Liver (tissue), 3 donors: ENCODE results near the gene KANK3.
A peak's percentile ranks its signal among the peaks of the same experiment; 100 is the strongest.

Experiments
- ATF3 ChIP-seq: IDR thresholded peaks from 2 replicates; pipeline ENCODE4 v1.6.1; 2016; ENCODE audit warnings: antibody characterized with exemption
- EGR1 ChIP-seq, 2 donors: IDR thresholded peaks; 2 replicates each; pipeline ENCODE4 v1.6.1; 2016 to 2018; ENCODE audit warnings: antibody characterized with exemption in 2 of 2, low read depth in 2 of 2
- FOXA1 ChIP-seq: IDR thresholded peaks from 2 replicates; pipeline ENCODE4 v1.6.1; 2016; ENCODE audit warnings: antibody characterized with exemption
- FOXA2 ChIP-seq: IDR thresholded peaks from 2 replicates; pipeline ENCODE4 v1.6.1; 2016; ENCODE audit warnings: antibody characterized with exemption
- JUND ChIP-seq, 2 donors: IDR thresholded peaks; 2 replicates each; pipeline ENCODE4 v1.6.1; 2016; ENCODE audit warnings: antibody characterized with exemption in 2 of 2
- NR2F2 ChIP-seq: IDR thresholded peaks from 2 replicates; pipeline ENCODE4 v1.6.1; 2016; ENCODE audit warnings: antibody characterized with exemption
- RAD21 ChIP-seq, 2 donors: IDR thresholded peaks; 2 replicates each; pipeline ENCODE4 v1.6.1; 2016; ENCODE audit warnings: antibody characterized with exemption in 2 of 2, mild to moderate bottlenecking in 2 of 2
- SP1 ChIP-seq: IDR thresholded peaks from 2 replicates; pipeline ENCODE4 v1.6.1; 2018; ENCODE audit warnings: antibody characterized with exemption, mild to moderate bottlenecking
- TAF1 ChIP-seq: conservative IDR thresholded peaks from 2 replicates; pipeline ENCODE4 v1.6.1; 2016; ENCODE audit warnings: antibody characterized with exemption, mild to moderate bottlenecking
- TF ChIP-seq, protein P1 (sequence below): fragments of 150-350 bp; IDR thresholded peaks from 2 replicates; pipeline ENCODE4 v1.5.1; 2017; ENCODE audit warnings: improper control_type of control experiment, low read depth, low read length; ENCODE audit not compliant: missing input control
- TF ChIP-seq, protein P2 (sequence below): IDR thresholded peaks from 2 replicates; pipeline ENCODE4 v1.6.1; 2016; ENCODE audit warnings: antibody characterized with exemption
- TF ChIP-seq, protein P3 (sequence below): IDR thresholded peaks from 2 replicates; pipeline ENCODE4 v1.6.1; 2016; ENCODE audit warnings: antibody characterized with exemption
- TF ChIP-seq, protein P4 (sequence below): IDR thresholded peaks from 2 replicates; pipeline ENCODE4 v1.6.1; 2016; ENCODE audit warnings: antibody characterized with exemption, mild to moderate bottlenecking
- donor health status: healthy.
- donor health status: healthy.

GRCh38 chr19:8367327-8368001, 24.4 kb upstream of the KANK3 start:
- TF ChIP-seq FOXA2, result no peak
- TF ChIP-seq NR2F2, result peak; percentile 60
- TF ChIP-seq SP1, result peak; percentile 91
- TF ChIP-seq, protein P1, sequence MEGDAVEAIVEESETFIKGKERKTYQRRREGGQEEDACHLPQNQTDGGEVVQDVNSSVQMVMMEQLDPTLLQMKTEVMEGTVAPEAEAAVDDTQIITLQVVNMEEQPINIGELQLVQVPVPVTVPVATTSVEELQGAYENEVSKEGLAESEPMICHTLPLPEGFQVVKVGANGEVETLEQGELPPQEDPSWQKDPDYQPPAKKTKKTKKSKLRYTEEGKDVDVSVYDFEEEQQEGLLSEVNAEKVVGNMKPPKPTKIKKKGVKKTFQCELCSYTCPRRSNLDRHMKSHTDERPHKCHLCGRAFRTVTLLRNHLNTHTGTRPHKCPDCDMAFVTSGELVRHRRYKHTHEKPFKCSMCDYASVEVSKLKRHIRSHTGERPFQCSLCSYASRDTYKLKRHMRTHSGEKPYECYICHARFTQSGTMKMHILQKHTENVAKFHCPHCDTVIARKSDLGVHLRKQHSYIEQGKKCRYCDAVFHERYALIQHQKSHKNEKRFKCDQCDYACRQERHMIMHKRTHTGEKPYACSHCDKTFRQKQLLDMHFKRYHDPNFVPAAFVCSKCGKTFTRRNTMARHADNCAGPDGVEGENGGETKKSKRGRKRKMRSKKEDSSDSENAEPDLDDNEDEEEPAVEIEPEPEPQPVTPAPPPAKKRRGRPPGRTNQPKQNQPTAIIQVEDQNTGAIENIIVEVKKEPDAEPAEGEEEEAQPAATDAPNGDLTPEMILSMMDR, result no peak
- no peak for TF ChIP-seq RAD21 (IDR thresholded peaks at IDR 0.05)
- TF ChIP-seq TAF1, result no peak
- TF ChIP-seq, protein P2, sequence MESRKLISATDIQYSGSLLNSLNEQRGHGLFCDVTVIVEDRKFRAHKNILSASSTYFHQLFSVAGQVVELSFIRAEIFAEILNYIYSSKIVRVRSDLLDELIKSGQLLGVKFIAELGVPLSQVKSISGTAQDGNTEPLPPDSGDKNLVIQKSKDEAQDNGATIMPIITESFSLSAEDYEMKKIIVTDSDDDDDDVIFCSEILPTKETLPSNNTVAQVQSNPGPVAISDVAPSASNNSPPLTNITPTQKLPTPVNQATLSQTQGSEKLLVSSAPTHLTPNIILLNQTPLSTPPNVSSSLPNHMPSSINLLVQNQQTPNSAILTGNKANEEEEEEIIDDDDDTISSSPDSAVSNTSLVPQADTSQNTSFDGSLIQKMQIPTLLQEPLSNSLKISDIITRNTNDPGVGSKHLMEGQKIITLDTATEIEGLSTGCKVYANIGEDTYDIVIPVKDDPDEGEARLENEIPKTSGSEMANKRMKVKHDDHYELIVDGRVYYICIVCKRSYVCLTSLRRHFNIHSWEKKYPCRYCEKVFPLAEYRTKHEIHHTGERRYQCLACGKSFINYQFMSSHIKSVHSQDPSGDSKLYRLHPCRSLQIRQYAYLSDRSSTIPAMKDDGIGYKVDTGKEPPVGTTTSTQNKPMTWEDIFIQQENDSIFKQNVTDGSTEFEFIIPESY, result no peak
- no peak for TF ChIP-seq FOXA1
- TF ChIP-seq, protein P3, sequence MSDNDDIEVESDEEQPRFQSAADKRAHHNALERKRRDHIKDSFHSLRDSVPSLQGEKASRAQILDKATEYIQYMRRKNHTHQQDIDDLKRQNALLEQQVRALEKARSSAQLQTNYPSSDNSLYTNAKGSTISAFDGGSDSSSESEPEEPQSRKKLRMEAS, result peak; percentile 34
- peak in 1 of 2 donors; percentile 51 for TF ChIP-seq EGR1 (IDR thresholded peaks at IDR 0.05; ENCODE audit: low read depth in 2 of 2)
- TF ChIP-seq ATF3, result no peak
- TF ChIP-seq, protein P4, sequence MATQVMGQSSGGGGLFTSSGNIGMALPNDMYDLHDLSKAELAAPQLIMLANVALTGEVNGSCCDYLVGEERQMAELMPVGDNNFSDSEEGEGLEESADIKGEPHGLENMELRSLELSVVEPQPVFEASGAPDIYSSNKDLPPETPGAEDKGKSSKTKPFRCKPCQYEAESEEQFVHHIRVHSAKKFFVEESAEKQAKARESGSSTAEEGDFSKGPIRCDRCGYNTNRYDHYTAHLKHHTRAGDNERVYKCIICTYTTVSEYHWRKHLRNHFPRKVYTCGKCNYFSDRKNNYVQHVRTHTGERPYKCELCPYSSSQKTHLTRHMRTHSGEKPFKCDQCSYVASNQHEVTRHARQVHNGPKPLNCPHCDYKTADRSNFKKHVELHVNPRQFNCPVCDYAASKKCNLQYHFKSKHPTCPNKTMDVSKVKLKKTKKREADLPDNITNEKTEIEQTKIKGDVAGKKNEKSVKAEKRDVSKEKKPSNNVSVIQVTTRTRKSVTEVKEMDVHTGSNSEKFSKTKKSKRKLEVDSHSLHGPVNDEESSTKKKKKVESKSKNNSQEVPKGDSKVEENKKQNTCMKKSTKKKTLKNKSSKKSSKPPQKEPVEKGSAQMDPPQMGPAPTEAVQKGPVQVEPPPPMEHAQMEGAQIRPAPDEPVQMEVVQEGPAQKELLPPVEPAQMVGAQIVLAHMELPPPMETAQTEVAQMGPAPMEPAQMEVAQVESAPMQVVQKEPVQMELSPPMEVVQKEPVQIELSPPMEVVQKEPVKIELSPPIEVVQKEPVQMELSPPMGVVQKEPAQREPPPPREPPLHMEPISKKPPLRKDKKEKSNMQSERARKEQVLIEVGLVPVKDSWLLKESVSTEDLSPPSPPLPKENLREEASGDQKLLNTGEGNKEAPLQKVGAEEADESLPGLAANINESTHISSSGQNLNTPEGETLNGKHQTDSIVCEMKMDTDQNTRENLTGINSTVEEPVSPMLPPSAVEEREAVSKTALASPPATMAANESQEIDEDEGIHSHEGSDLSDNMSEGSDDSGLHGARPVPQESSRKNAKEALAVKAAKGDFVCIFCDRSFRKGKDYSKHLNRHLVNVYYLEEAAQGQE, result peak; percentile 52
- TF ChIP-seq JUND (IDR thresholded peaks at IDR 0.05), result peak in 1 of 2 donors; percentile 3
